PFSK-1 (cell line): ENCODE data around the gene NECAB2.

Experiments
- FOXP2 ChIP-seq: optimal IDR thresholded peaks from 2 replicates; pipeline ENCODE3; 2011; ENCODE audit warnings: borderline replicate concordance, control low read depth, inconsistent platforms; ENCODE audit not compliant: insufficient read depth; ENCODE audit errors: extremely low read length, extremely low read depth
- POLR2AphosphoS5 ChIP-seq: IDR thresholded peaks from 2 replicates; pipeline ENCODE4 v1.6.1; 2012; ENCODE audit warnings: low read depth, mild to moderate bottlenecking, control low read depth, low read length, moderate library complexity
- SIN3A ChIP-seq: IDR thresholded peaks from 2 replicates; pipeline ENCODE4 v1.6.1; 2012; ENCODE audit warnings: mild to moderate bottlenecking, low read length, moderate library complexity, borderline replicate concordance; ENCODE audit not compliant: insufficient read depth
- TAF1 ChIP-seq: IDR thresholded peaks from 2 replicates; pipeline ENCODE4 v1.6.1; 2012; ENCODE audit warnings: low read length, control low read depth, borderline replicate concordance; ENCODE audit not compliant: insufficient read depth
- TF ChIP-seq, protein P1 (sequence below), 2 experiments: IDR thresholded peaks; 2 replicates each; pipeline versions ENCODE4 v1.6.1 to v1.8.0; 2011 to 2012; ENCODE audit warnings: low read depth in 2 of 2, low read length in 2 of 2, control low read depth in 1 of 2, inconsistent platforms in 1 of 2, mild to moderate bottlenecking in 1 of 2, moderate library complexity in 1 of 2; ENCODE audit not compliant: insufficient read depth in 1 of 2

Gene NECAB2

DNA sequence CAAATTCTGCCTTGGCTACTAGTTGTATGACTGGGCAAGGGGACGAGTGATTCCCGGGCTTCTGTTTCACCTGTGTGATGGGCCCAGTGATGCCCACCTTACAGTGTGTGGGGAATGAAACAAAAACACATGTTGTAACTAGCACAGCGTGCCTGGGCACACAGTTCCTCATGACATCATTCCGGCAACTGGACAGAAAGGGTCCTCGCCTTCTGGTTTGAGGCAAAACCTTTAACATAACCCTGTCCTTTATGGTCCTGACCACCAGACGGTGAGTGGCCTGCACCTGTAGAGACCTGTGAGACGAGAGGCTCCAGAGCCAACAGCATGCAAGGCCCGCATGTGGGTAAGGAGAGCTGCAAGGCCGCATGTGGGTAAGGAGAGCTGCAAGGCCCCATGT, 82.3 kb downstream of the NECAB2 start:
- TF ChIP-seq FOXP2 (no peak), POLR2AphosphoS5 (no peak), TAF1 (no peak), SIN3A (no peak)
- TF ChIP-seq, protein P1, sequence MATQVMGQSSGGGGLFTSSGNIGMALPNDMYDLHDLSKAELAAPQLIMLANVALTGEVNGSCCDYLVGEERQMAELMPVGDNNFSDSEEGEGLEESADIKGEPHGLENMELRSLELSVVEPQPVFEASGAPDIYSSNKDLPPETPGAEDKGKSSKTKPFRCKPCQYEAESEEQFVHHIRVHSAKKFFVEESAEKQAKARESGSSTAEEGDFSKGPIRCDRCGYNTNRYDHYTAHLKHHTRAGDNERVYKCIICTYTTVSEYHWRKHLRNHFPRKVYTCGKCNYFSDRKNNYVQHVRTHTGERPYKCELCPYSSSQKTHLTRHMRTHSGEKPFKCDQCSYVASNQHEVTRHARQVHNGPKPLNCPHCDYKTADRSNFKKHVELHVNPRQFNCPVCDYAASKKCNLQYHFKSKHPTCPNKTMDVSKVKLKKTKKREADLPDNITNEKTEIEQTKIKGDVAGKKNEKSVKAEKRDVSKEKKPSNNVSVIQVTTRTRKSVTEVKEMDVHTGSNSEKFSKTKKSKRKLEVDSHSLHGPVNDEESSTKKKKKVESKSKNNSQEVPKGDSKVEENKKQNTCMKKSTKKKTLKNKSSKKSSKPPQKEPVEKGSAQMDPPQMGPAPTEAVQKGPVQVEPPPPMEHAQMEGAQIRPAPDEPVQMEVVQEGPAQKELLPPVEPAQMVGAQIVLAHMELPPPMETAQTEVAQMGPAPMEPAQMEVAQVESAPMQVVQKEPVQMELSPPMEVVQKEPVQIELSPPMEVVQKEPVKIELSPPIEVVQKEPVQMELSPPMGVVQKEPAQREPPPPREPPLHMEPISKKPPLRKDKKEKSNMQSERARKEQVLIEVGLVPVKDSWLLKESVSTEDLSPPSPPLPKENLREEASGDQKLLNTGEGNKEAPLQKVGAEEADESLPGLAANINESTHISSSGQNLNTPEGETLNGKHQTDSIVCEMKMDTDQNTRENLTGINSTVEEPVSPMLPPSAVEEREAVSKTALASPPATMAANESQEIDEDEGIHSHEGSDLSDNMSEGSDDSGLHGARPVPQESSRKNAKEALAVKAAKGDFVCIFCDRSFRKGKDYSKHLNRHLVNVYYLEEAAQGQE (IDR thresholded peaks at IDR 0.05; ENCODE audit: insufficient read depth in 1 of 2, low read depth in 2 of 2, low read length in 2 of 2): no peak

DNA sequence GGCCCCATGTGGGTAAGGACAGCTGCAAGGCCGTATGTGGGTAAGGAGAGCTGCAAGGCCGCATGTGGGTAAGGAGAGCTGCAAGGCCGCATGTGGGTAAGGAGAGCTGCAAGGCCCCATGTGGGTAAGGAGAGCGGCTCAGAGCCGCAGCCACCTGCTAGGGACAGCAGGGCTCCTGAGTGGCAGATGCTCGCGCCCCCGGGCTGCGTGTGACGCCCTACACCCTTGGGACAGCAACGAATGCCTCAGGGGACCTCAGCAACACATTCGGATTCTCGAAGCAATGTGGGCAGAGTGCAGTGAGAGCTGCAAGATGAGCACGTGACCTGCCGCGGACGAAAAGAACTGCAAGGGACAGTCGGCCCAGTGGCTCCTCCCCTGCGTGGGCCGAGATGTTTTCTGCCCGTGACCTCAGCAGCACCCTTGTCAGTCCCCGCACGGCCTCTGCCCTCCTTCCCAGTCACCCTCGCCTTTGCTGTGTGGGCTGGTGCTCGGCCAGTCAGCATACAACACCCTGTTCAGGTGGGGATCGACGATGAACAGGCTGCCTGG, 84.1 kb downstream of the NECAB2 start:
- no peak for TF ChIP-seq SIN3A
- TF ChIP-seq TAF1: no peak
- no peak for TF ChIP-seq FOXP2
- TF ChIP-seq, protein P1 (IDR thresholded peaks at IDR 0.05; ENCODE audit: insufficient read depth in 1 of 2, low read depth in 2 of 2, low read length in 2 of 2): no peak
- no peak for TF ChIP-seq POLR2AphosphoS5
